HepG2 (cell line): ENCODE results near the gene STK32C. TPM values are rescaled to one million over a fixed set of nuclear protein-coding genes. Genes with fewer than 3 reads are reported as not detected.

Experiments used
- AKAP8 ChIP-seq: sonication (generic); formaldehyde crosslinking; IDR thresholded peaks from 2 replicates; pipeline ENCODE4 v1.5.1; 2020; ENCODE audit warnings: mild to moderate bottlenecking, missing genetic modification reagents
- CBX1 ChIP-seq: IDR thresholded peaks from one replicate; pipeline ENCODE4 v1.6.1; 2016; ENCODE audit warnings: antibody characterized with exemption, low read depth
- FOSL2 ChIP-seq: sonication (generic); formaldehyde crosslinking; IDR thresholded peaks from 2 replicates; pipeline ENCODE4 v1.4.0; 2020; ENCODE audit warnings: missing genetic modification reagents
- HMGA1 ChIP-seq: sonication (generic); formaldehyde crosslinking; conservative IDR thresholded peaks from 2 replicates; pipeline ENCODE4 v1.4.0; 2020; ENCODE audit warnings: missing genetic modification reagents
- KLF11 ChIP-seq: IDR thresholded peaks from 2 replicates; pipeline ENCODE4 v1.6.1; 2016; ENCODE audit warnings: missing compliant biosample characterization
- STAT5B ChIP-seq: sonication (generic); formaldehyde crosslinking; IDR thresholded peaks from 2 replicates; pipeline ENCODE4 v1.4.0; 2020; ENCODE audit warnings: missing genetic modification reagents
- THAP11 ChIP-seq: IDR thresholded peaks from 2 replicates; pipeline ENCODE4 v1.6.1; 2016; ENCODE audit warnings: missing biosample characterization, missing genetic modification reagents
- TOE1 ChIP-seq: sonication (generic); formaldehyde crosslinking; IDR thresholded peaks from 2 replicates; pipeline ENCODE4 v1.4.0; 2020; ENCODE audit warnings: mild to moderate bottlenecking, missing genetic modification reagents
- YEATS2 ChIP-seq: sonication (generic); formaldehyde crosslinking; IDR thresholded peaks from 2 replicates; pipeline ENCODE4 v1.4.0; 2020; ENCODE audit warnings: missing genetic modification reagents, borderline replicate concordance
- ZFY ChIP-seq: sonication (generic); formaldehyde crosslinking; IDR thresholded peaks from 2 replicates; pipeline ENCODE4 v1.4.0; 2020; ENCODE audit warnings: missing genetic modification reagents
- ZNF101 ChIP-seq: sonication (generic); formaldehyde crosslinking; IDR thresholded peaks from 2 replicates; pipeline ENCODE4 v1.4.0; 2020; ENCODE audit warnings: mild to moderate bottlenecking, low read depth, missing genetic modification reagents, borderline replicate concordance
- ZNF75D ChIP-seq: sonication (generic); formaldehyde crosslinking; IDR thresholded peaks from 2 replicates; pipeline ENCODE4 v1.8.1; 2023; ENCODE audit warnings: missing genetic modification reagents, mild to moderate bottlenecking, borderline replicate concordance
- ZSCAN5A ChIP-seq: sonication (generic); formaldehyde crosslinking; IDR thresholded peaks from 2 replicates; pipeline ENCODE4 v1.8.0; 2022; ENCODE audit warnings: mild to moderate bottlenecking, missing genetic modification reagents, borderline replicate concordance
- polyA plus RNA-seq, 8 experiments: library from polyadenylated mRNA; depleted of rRNA in 3 of 8; stranded (reverse) in 7 of 8; unstranded in 1 of 8; fragments of >200 nt; fragmentation: Illumina TruSeq in 4 of 8; extraction: Trizol in 4 of 8; gene quantifications; 2 replicates each; pipeline versions ENCODE4 v1.2.1 to v1.2.3, GENCODE V29; 2011 to 2016; ENCODE audit warnings: low read depth in 4 of 8, missing spikeins in 1 of 8, mixed read lengths in 1 of 8; ENCODE audit not compliant: insufficient read depth in 1 of 8
- total RNA-seq, 5 experiments: library from RNA; depleted of rRNA; stranded (reverse); fragments of >200 nt; fragmentation: Illumina TruSeq; extraction: Trizol; gene quantifications; 2 replicates each; pipeline ENCODE4 v1.2.3, GENCODE V29; 2016; ENCODE audit warnings: low read depth in 1 of 5
- TF ChIP-seq, protein P1 (sequence below): sonication (generic); formaldehyde crosslinking; IDR thresholded peaks from 2 replicates; pipeline ENCODE4 v1.9.0; 2022; ENCODE audit warnings: missing genetic modification reagents, mild to moderate bottlenecking, borderline replicate concordance

The STK32C gene
- total and polyA plus RNA-seq, 2 of the 13 experiments (the other 11 are each of a cell fraction or from before 2014, with no cell fraction given): 10.9 to 19.4 TPM

DNA sequence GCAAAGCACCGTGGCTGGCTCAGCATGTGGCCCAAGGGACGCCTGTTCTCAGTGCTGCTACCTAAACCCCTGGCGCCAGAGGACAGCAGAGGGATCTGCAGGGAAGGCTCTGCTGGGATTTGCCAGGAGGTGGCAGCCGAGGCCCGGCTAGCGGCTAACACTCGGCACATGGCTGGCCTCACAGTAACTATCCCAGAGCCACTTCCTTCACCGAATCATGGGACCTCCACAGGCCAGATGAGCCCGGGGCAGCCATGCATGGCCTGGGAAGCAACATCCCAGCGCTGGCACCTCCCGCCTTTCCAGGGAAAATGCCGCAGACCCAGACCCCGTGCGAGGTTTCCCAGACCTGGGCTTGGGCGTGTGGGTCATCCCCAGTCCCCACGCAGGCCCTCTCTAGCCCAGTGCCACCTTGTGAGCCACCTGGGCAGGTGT lies 84.6 kb downstream of the STK32C start (continued):
- TF ChIP-seq ZFY: 0 out of 2 replicates have a peak, but pooled peaks have one; percentile 23
- TF ChIP-seq THAP11 (CRISPR knock-in tag): peak; percentile 39; the same call in 1 of the 2 replicates
- TF ChIP-seq CBX1: no peak
- TF ChIP-seq STAT5B (CRISPR knock-in tag): no peak
- no peak for TF ChIP-seq KLF11 (CRISPR knock-in tag)
- no peak for TF ChIP-seq HMGA1 (CRISPR knock-in tag)
- TF ChIP-seq AKAP8 (CRISPR knock-in tag): no peak
- TF ChIP-seq ZNF75D: no peak
- no peak for TF ChIP-seq ZNF101 (CRISPR knock-in tag)
- 0 out of 2 replicates have a peak, but pooled peaks have one; percentile 41 for TF ChIP-seq YEATS2 (CRISPR knock-in tag)
- no peak for TF ChIP-seq TOE1 (CRISPR knock-in tag)
- TF ChIP-seq ZSCAN5A: no peak
- TF ChIP-seq, protein P1, sequence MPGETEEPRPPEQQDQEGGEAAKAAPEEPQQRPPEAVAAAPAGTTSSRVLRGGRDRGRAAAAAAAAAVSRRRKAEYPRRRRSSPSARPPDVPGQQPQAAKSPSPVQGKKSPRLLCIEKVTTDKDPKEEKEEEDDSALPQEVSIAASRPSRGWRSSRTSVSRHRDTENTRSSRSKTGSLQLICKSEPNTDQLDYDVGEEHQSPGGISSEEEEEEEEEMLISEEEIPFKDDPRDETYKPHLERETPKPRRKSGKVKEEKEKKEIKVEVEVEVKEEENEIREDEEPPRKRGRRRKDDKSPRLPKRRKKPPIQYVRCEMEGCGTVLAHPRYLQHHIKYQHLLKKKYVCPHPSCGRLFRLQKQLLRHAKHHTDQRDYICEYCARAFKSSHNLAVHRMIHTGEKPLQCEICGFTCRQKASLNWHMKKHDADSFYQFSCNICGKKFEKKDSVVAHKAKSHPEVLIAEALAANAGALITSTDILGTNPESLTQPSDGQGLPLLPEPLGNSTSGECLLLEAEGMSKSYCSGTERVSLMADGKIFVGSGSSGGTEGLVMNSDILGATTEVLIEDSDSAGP (CRISPR knock-in tag): peak; percentile 55; the same call in 1 of the 2 replicates
- 0 out of 2 replicates have a peak, but pooled peaks have one; percentile 21 for TF ChIP-seq FOSL2 (CRISPR knock-in tag)
